Neural progenitor cell (in vitro differentiated cells): ENCODE results near the gene SMYD3. TPM values are rescaled to one million over a fixed set of nuclear protein-coding genes. Genes with fewer than 3 reads are reported as not detected.

Experiments used
- DNase-seq: peaks from one replicate; pipeline ENCODE4 v3.0.0-alpha.2; 2016; ENCODE audit warnings: low spot score
- H2AFZ ChIP-seq: fragments of 200-600 bp; sonication (generic); replicated peaks from 2 replicates; pipeline ENCODE4 v1.6.1; 2016; ENCODE audit warnings: antibody characterized with exemption
- H3F3A ChIP-seq: fragments of 200-600 bp; sonication (generic); 2 replicates; pipeline ENCODE4 v1.6.1; 2016; ENCODE audit warnings: antibody characterized with exemption, low read depth
- H3K27ac ChIP-seq: fragments of 200-600 bp; sonication (generic); 2 replicates; pipeline ENCODE4 v1.5.1; 2016; ENCODE audit warnings: mild to moderate bottlenecking
- H3K27me3 ChIP-seq: fragments of 200-600 bp; sonication (generic); 2 replicates; pipeline ENCODE4 v1.6.1; 2016; ENCODE audit warnings: mild to moderate bottlenecking, moderate library complexity
- H3K36me3 ChIP-seq: fragments of 200-600 bp; sonication (generic); 2 replicates; pipeline ENCODE4 v1.5.1; 2016
- H3K4me1 ChIP-seq: fragments of 200-600 bp; sonication (generic); 2 replicates; pipeline ENCODE4 v1.6.1; 2016; ENCODE audit warnings: mixed run types
- H3K4me2 ChIP-seq: fragments of 200-600 bp; sonication (generic); 2 replicates; pipeline ENCODE4 v1.6.1; 2016
- H3K4me3 ChIP-seq: fragments of 200-600 bp; sonication (generic); 2 replicates; pipeline ENCODE4 v1.5.1; 2016
- H3K79me2 ChIP-seq: fragments of 200-600 bp; sonication (generic); 2 replicates; pipeline ENCODE4 v1.6.1; 2016; ENCODE audit warnings: low read depth
- H3K9ac ChIP-seq: fragments of 200-600 bp; sonication (generic); 2 replicates; pipeline ENCODE4 v1.6.1; 2016
- H3K9me3 ChIP-seq: fragments of 200-600 bp; sonication (generic); 2 replicates; pipeline ENCODE4 v1.5.1; 2016; ENCODE audit warnings: low read depth
- H4K20me1 ChIP-seq: fragments of 200-600 bp; sonication (generic); 2 replicates; pipeline ENCODE4 v1.6.1; 2016; ENCODE audit warnings: low read depth
- H3K27ac Mint-ChIP-seq: 3 replicates; pipeline ENCODE4 v1.8.0; 2021; ENCODE audit warnings: mixed read lengths
- H3K27me3 Mint-ChIP-seq: 2 replicates; pipeline ENCODE4 v1.8.0; 2022; ENCODE audit warnings: low read depth, mild to moderate bottlenecking, inconsistent platforms, moderate library complexity, mixed read lengths; ENCODE audit not compliant: insufficient read depth
- H3K36me3 Mint-ChIP-seq: 3 replicates; pipeline ENCODE4 v1.8.0; 2021; ENCODE audit warnings: mixed read lengths
- H3K4me1 Mint-ChIP-seq: 3 replicates; pipeline ENCODE4 v1.8.0; 2021; ENCODE audit warnings: mixed read lengths
- H3K4me3 Mint-ChIP-seq: 3 replicates; pipeline ENCODE4 v1.8.0; 2021; ENCODE audit warnings: mild to moderate bottlenecking, moderate library complexity, mixed read lengths
- H3K9me3 Mint-ChIP-seq: 3 replicates; pipeline ENCODE4 v1.8.0; 2020; ENCODE audit warnings: mixed read lengths
- CTCF ChIP-seq: fragments of 200-600 bp; sonication (generic); IDR thresholded peaks from 2 replicates; pipeline ENCODE4 v1.5.1; 2017; ENCODE audit warnings: antibody characterized with exemption, mild to moderate bottlenecking
- EZH2 ChIP-seq: fragments of 200-600 bp; sonication (generic); IDR thresholded peaks from 2 replicates; pipeline ENCODE4 v1.6.1; 2017; ENCODE audit warnings: antibody characterized with exemption, mild to moderate bottlenecking, moderate library complexity
- EZH2phosphoT487 ChIP-seq: fragments of 200-600 bp; sonication (generic); IDR thresholded peaks from 2 replicates; pipeline ENCODE4 v1.6.1; 2017; ENCODE audit warnings: antibody characterized with exemption
- total RNA-seq: library from RNA; depleted of rRNA; stranded (reverse); fragments of >200 nt; gene quantifications from 2 replicates; pipeline ENCODE4 v1.2.3, GENCODE V29; 2015; ENCODE audit warnings: low replicate concordance

Gene SMYD3
- total RNA-seq, 1 donor from 2014 or later = 43.2 TPM

GRCh38 chr1:245856944-245857531, 650.0 kb downstream of the SMYD3 start:
- Histone ChIP-seq H4K20me1 (no peaks in the 10 kb centered on the region), H3F3A (no peaks in the 10 kb centered on the region), H3K9ac (no peak overlapping the region), H3K4me2 (no peak overlapping the region), H2AFZ (no peak overlapping the region), H3K4me3 (no peak overlapping the region), H3K79me2 (no peaks in the 10 kb centered on the region), H3K4me1 (no peaks in the 10 kb centered on the region), H3K27me3 (no peaks in the 10 kb centered on the region), H3K36me3 (no peaks in the 10 kb centered on the region), H3K27ac (no peak overlapping the region), H3K9me3 (no peaks in the 10 kb centered on the region)
- Mint-ChIP-seq H3K27ac (no peak overlapping the region), H3K27me3 (no peaks in the 10 kb centered on the region), H3K4me3 (no peak overlapping the region), H3K36me3 (peaks cover 5% of the 10 kb centered on the region), H3K4me1 (peaks cover 8% of the 10 kb centered on the region), H3K9me3 (peaks cover 2% of the 10 kb centered on the region)
- TF ChIP-seq CTCF (no peak), EZH2phosphoT487 (no peak), EZH2 (no peak)
- DNase-seq = no peak

GRCh38 chr1:245855846-245856730, 651.0 kb downstream of the SMYD3 start:
- Mint-ChIP-seq H3K9me3 (peaks cover 2% of the 10 kb centered on the region), H3K36me3 (peaks cover 5% of the 10 kb centered on the region), H3K27ac (no peak overlapping the region), H3K27me3 (no peaks in the 10 kb centered on the region), H3K4me1 (peaks cover 8% of the 10 kb centered on the region), H3K4me3 (no peak overlapping the region)
- Histone ChIP-seq H2AFZ (no peak overlapping the region), H3K79me2 (no peaks in the 10 kb centered on the region), H3K9ac (no peak overlapping the region), H3K9me3 (no peaks in the 10 kb centered on the region), H4K20me1 (no peaks in the 10 kb centered on the region), H3K27me3 (no peaks in the 10 kb centered on the region), H3F3A (no peaks in the 10 kb centered on the region), H3K27ac (no peak overlapping the region), H3K4me3 (no peak overlapping the region), H3K4me1 (no peaks in the 10 kb centered on the region), H3K4me2 (no peak overlapping the region), H3K36me3 (no peaks in the 10 kb centered on the region)
- no peak for DNase-seq
- TF ChIP-seq CTCF = no peak
- TF ChIP-seq EZH2 = no peak

- Mint-ChIP-seq H3K4me1 (no peaks in the 10 kb centered on the region), H3K27me3 (no peaks in the 10 kb centered on the region), H3K4me3 (no peak overlapping the region), H3K27ac (no peak overlapping the region), H3K36me3 (peaks cover 8% of the 10 kb centered on the region), H3K9me3 (peaks cover 4% of the 10 kb centered on the region)
- no peak overlapping the region for H3K4me2 ChIP-seq
- DNase-seq = no peak
- no peak overlapping the region for H3K9ac ChIP-seq
- H3K27ac ChIP-seq = no peak overlapping the region
- no peaks in the 10 kb centered on the region for H3F3A ChIP-seq
- H3K4me1 ChIP-seq = no peaks in the 10 kb centered on the region
- H3K9me3 ChIP-seq = no peaks in the 10 kb centered on the region
- no peak overlapping the region for H2AFZ ChIP-seq
- no peak overlapping the region for H3K4me3 ChIP-seq
- H4K20me1 ChIP-seq = no peaks in the 10 kb centered on the region
- TF ChIP-seq EZH2phosphoT487 = no peak
- TF ChIP-seq EZH2 = no peak
- no peak for TF ChIP-seq CTCF
- no peaks in the 10 kb centered on the region for H3K79me2 ChIP-seq
- no peaks in the 10 kb centered on the region for H3K27me3 ChIP-seq
- no peaks in the 10 kb centered on the region for H3K36me3 ChIP-seq
Observed at GRCh38 chr1:245853291-245853690, 653.8 kb downstream of the SMYD3 start.
